Astrocyte of the cerebellum (primary cell): ENCODE results near the gene ZNF396.
A peak's percentile ranks its signal among the peaks of the same experiment; 100 is the strongest.

ENCODE experiments used
- DNase-seq: peaks from one replicate; pipeline ENCODE4 v3.0.0-alpha.2; 2011; ENCODE audit warnings: low read depth
- H3K4me3 ChIP-seq: 2 replicates; pipeline ENCODE4 v1.5.1; 2011; ENCODE audit warnings: mild to moderate bottlenecking, low read depth, low read length, moderate library complexity
- CTCF ChIP-seq: IDR thresholded peaks from 2 replicates; pipeline ENCODE4 v1.5.1; 2012; ENCODE audit warnings: low read length, low read depth, moderate library complexity, mild to moderate bottlenecking; ENCODE audit errors: missing control alignments
- in situ Hi-C: cut with HindIII; loops from 2 replicates; pipeline ENCODE4 v1.10.0; 2017; ENCODE audit warnings: low sequenced_read_pairs

Gene ZNF396

DNA sequence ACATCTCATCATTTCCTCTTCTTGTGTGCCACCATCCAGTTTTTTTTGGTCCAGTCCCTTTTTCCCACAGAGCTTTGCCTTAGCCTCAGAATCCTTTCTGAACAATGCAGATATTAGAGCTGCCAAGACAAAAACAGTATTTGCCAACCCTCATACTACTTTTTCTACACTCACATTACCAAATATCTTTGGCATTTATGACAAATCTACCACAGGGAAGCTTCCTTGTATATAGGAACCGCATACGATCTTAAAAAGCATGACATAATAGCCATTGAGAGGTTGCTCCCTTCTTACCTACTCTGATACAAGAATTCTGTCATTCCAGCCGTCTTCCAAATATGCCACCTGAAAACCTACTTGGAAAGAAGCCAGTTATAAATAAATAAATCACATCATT lies 42.3 kb downstream of the ZNF396 start:
- peak; percentile 22 for DNase-seq
- in situ Hi-C loops = no loop called here
- TF ChIP-seq CTCF = no peak
- H3K4me3 ChIP-seq = no peak overlapping the region

DNA sequence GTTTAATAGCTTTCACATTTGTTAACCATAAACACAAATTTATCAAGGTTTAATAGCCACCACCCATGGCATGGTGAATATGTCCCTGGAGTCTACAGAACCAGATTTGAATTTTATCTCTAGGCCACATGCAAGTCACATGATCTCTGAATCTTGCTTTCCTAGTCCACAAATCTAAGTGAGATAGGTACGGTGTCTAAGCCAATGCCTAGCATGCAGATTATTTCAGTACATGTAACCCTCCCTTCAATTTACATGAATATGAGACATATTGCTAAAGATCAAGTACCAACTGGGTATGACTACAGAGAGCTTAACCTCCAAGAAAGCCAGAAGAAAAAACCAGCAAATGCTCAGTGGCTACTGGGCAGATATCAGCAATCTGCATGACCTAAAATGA lies 42.9 kb downstream of the ZNF396 start:
- no peak for TF ChIP-seq CTCF
- in situ Hi-C loops = no loop called here
- no peak overlapping the region for H3K4me3 ChIP-seq

DNA sequence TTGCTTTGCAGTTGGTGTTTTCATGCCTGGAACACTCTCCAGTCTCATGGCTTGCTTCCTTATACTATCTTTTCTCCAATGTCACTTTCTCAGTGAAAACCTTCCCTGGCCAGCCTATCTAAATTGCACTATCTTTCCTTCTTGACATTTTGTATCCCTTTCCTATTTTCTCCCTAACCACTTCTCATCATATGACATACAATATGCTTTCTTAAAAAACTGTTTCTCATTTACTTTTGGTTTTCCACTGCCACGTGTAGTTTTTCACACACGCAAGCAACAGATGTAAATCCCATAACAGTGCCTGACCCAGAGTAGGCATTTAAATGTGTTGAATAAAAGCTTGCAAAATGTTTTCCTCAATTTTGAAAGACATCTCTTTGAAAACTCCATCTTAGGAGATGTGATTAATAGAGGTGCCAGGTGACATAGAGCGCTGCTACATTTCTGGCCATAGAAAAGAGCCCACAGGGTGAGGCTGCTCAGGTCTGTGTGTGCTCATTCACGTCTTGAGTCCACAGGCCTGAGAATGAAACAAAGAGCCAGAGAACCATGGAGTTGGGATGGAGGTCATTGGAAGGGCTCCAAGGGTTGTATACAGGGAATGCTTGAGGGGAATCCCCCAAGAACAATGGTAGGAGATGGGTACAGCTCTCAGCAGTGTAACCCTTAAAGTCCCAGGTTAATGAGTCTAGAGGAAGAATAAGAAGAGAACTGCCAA lies 45.6 kb downstream of the ZNF396 start:
- no peak for TF ChIP-seq CTCF
- in situ Hi-C loops = no loop called here
- H3K4me3 ChIP-seq = no peak overlapping the region
- DNase-seq = no peak

More for the DNA sequence above, 42.9 kb downstream of the ZNF396 start:
- no peak for DNase-seq

DNA sequence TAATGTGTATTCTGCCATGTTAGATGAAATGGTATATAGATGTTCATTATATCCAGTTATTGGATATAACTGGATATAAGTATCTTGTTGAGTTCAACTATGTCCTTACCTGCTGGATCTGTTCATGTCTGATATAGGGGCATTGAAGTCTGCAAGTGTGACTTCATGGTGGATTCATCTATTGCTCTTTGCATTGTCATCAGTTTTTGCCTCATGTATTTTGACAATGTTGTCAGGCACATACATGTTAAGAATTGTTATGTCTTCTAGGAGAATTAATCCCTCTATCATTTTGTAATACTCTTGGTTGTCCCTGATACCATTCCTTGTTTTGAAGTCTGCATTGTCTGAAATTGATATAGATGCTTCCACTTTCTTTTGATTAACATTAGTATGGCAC lies 48.3 kb downstream of the ZNF396 start:
- H3K4me3 ChIP-seq = no peak overlapping the region
- no peak for TF ChIP-seq CTCF
- in situ Hi-C loops = no loop called here
- DNase-seq = no peak

DNA sequence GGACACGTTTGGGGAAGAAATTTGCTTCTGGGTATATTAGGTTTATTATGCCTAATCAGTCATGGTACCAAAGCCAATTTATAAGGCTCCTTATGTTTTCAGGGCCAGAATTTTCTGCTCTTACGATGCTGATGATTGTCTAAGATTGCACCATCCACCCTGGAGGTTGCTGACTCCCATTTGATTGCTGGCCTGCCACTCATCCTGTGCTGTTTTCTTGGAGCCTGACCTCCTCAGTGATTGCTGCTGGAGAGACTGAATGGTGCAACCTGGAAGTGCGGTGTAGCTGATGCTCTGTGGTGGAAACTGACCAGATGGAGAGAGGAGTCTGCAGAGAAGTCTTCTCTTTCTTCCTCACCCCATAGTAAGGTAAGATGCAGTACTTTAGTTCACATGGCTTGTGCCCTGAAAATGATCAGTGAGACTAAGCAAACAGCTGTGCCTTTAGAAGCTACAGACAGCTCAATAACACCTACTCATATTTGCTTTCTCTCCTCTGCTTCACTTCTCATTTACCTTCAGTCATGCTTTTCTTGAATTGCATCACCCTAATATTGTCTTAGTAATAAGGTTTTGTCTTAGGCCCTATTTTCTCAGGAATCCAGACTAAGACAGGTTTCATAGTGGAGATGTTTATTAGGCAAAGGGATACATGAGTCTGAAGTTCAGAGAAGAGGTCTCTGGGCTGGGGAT lies 50.3 kb downstream of the ZNF396 start:
- H3K4me3 ChIP-seq = no peak overlapping the region
- no peak for DNase-seq
- no peak for TF ChIP-seq CTCF
- in situ Hi-C loops = no loop called here

- DNase-seq = no peak
- in situ Hi-C loops = no loop called here
- H3K4me3 ChIP-seq = no peak overlapping the region
- no peak for TF ChIP-seq CTCF
These were observed 52.0 kb downstream of the ZNF396 start for GRCh38 chr18:35324926-35325655.
